ENCODE measurements around the gene ABO. TPM values are rescaled to one million over a fixed set of nuclear protein-coding genes. Genes with fewer than 3 reads are reported as not detected.
"Not testable (repeated sequence)": the region's sequence is repeated elsewhere in the genome, so short reads cannot be mapped to it uniquely, and the experiment has no call there.

The ABO gene

GRCh38 chr9:133210202-133210532, 64.8 kb downstream of the ABO start:
- Histone ChIP-seq H3K4me1 (ENCODE audit: control insufficient read depth, insufficient read depth, low read length) (no peaks in the 10 kb centered on the region), H3K9me3 (replicated peaks; ENCODE audit: low read length) (no peaks in the 10 kb centered on the region), H3K9ac (ENCODE audit: low read depth, low read length) (no peak overlapping the region), H3K4me2 (ENCODE audit: low read length) (no peak overlapping the region), H3K27me3 (ENCODE audit: control insufficient read depth, insufficient read depth, low read length) (peaks cover 25% of the 10 kb centered on the region), H3K36me3 (ENCODE audit: insufficient read depth, low read length) (no peaks in the 10 kb centered on the region), H3K4me3 (ENCODE audit: low read length) (no peak overlapping the region)

GRCh38 chr9:133209327-133210201, 65.4 kb downstream of the ABO start:
- H3K4me1 ChIP-seq (ENCODE audit: control insufficient read depth, insufficient read depth, low read length); H3K9ac ChIP-seq (ENCODE audit: low read depth, low read length); H3K4me3 ChIP-seq (ENCODE audit: low read length); H3K4me2 ChIP-seq (ENCODE audit: low read length); H3K36me3 ChIP-seq (ENCODE audit: insufficient read depth, low read length); H3K9me3 ChIP-seq (replicated peaks; ENCODE audit: low read length): not testable (repeated sequence)
- peaks cover 25% of the 10 kb centered on the region for H3K27me3 ChIP-seq (ENCODE audit: control insufficient read depth, insufficient read depth, low read length)

- not testable (repeated sequence) for H3K9ac ChIP-seq (ENCODE audit: low read depth, low read length); H3K9me3 ChIP-seq (replicated peaks; ENCODE audit: low read length); H3K4me2 ChIP-seq (ENCODE audit: low read length); H3K4me1 ChIP-seq (ENCODE audit: control insufficient read depth, insufficient read depth, low read length); H3K36me3 ChIP-seq (ENCODE audit: insufficient read depth, low read length); H3K4me3 ChIP-seq (ENCODE audit: low read length)
- peaks cover 25% of the 10 kb centered on the region for H3K27me3 ChIP-seq (ENCODE audit: control insufficient read depth, insufficient read depth, low read length)
Observed at GRCh38 chr9:133208880-133209300, 66.1 kb downstream of the ABO start, which contains the start of gene OBP2B. Gene OBP2B, minus strand, starts transcription at chr9:133209250. Its CDS starts 51 bp downstream, at chr9:133209199.

GRCh38 chr9:133208171-133208879, 66.7 kb downstream of the ABO start:
- H3K4me2 ChIP-seq (ENCODE audit: low read length); H3K36me3 ChIP-seq (ENCODE audit: insufficient read depth, low read length); H3K4me1 ChIP-seq (ENCODE audit: control insufficient read depth, insufficient read depth, low read length); H3K4me3 ChIP-seq (ENCODE audit: low read length); H3K9me3 ChIP-seq (replicated peaks; ENCODE audit: low read length); H3K9ac ChIP-seq (ENCODE audit: low read depth, low read length): not testable (repeated sequence)
- peaks cover 25% of the 10 kb centered on the region for H3K27me3 ChIP-seq (ENCODE audit: control insufficient read depth, insufficient read depth, low read length)

- no peaks in the 10 kb centered on the region for H3K36me3 ChIP-seq (ENCODE audit: insufficient read depth, low read length)
- H3K9ac ChIP-seq (ENCODE audit: low read depth, low read length): no peak overlapping the region
- H3K4me1 ChIP-seq (ENCODE audit: control insufficient read depth, insufficient read depth, low read length): no peaks in the 10 kb centered on the region
- H3K9me3 ChIP-seq (replicated peaks; ENCODE audit: low read length): no peaks in the 10 kb centered on the region
- H3K4me3 ChIP-seq (ENCODE audit: low read length): no peak overlapping the region
- no peak overlapping the region for H3K4me2 ChIP-seq (ENCODE audit: low read length)
- peaks cover 30% of the 10 kb centered on the region for H3K27me3 ChIP-seq (ENCODE audit: control insufficient read depth, insufficient read depth, low read length)
Observed at GRCh38 chr9:133207540-133208170, 67.3 kb downstream of the ABO start.

GRCh38 chr9:133207021-133207531, 67.9 kb downstream of the ABO start:
- Histone ChIP-seq H3K27me3 (ENCODE audit: control insufficient read depth, insufficient read depth, low read length) (peaks cover 35% of the 10 kb centered on the region), H3K4me3 (ENCODE audit: low read length) (no peak overlapping the region), H3K9ac (ENCODE audit: low read depth, low read length) (no peak overlapping the region), H3K4me1 (ENCODE audit: control insufficient read depth, insufficient read depth, low read length) (no peaks in the 10 kb centered on the region), H3K9me3 (replicated peaks; ENCODE audit: low read length) (no peaks in the 10 kb centered on the region), H3K36me3 (ENCODE audit: insufficient read depth, low read length) (no peaks in the 10 kb centered on the region), H3K4me2 (ENCODE audit: low read length) (no peak overlapping the region)

GRCh38 chr9:133205996-133206931, 68.7 kb downstream of the ABO start:
- H3K36me3 ChIP-seq (ENCODE audit: insufficient read depth, low read length): no peaks in the 10 kb centered on the region
- peaks cover 40% of the 10 kb centered on the region for H3K27me3 ChIP-seq (ENCODE audit: control insufficient read depth, insufficient read depth, low read length)
- H3K9me3 ChIP-seq (replicated peaks; ENCODE audit: low read length): no peaks in the 10 kb centered on the region
- H3K4me2 ChIP-seq (ENCODE audit: low read length): no peak overlapping the region
- no peak overlapping the region for H3K9ac ChIP-seq (ENCODE audit: low read depth, low read length)
- no peaks in the 10 kb centered on the region for H3K4me1 ChIP-seq (ENCODE audit: control insufficient read depth, insufficient read depth, low read length)
- H3K4me3 ChIP-seq (ENCODE audit: low read length): no peak overlapping the region

GRCh38 chr9:133205481-133205887, 69.5 kb downstream of the ABO start:
- H3K27me3 ChIP-seq (ENCODE audit: control insufficient read depth, insufficient read depth, low read length): peaks cover 36% of the 10 kb centered on the region
- not testable (repeated sequence) for H3K4me1 ChIP-seq (ENCODE audit: control insufficient read depth, insufficient read depth, low read length); H3K36me3 ChIP-seq (ENCODE audit: insufficient read depth, low read length); H3K9ac ChIP-seq (ENCODE audit: low read depth, low read length); H3K4me2 ChIP-seq (ENCODE audit: low read length); H3K4me3 ChIP-seq (ENCODE audit: low read length); H3K9me3 ChIP-seq (replicated peaks; ENCODE audit: low read length)

Small RNAs within 50 kb of the gene (small RNA-seq; reads per million reads assigned to genes)
- not detected for gene RF00019

Measured in skeletal muscle satellite cell (primary cell).